NCI-H2081 treated with DMSO at 0.1 percent for 48 hours (cell line): ENCODE data around the gene STX1B.
"Not testable (repeated sequence)": the region's sequence is repeated elsewhere in the genome, so short reads cannot be mapped to it uniquely, and the experiment has no call there.

Source experiments
- DNase-seq: peaks from one replicate; lab custom pipeline; 2025; lab: John Stamatoyannopoulos, UW

STX1B gene

DNA sequence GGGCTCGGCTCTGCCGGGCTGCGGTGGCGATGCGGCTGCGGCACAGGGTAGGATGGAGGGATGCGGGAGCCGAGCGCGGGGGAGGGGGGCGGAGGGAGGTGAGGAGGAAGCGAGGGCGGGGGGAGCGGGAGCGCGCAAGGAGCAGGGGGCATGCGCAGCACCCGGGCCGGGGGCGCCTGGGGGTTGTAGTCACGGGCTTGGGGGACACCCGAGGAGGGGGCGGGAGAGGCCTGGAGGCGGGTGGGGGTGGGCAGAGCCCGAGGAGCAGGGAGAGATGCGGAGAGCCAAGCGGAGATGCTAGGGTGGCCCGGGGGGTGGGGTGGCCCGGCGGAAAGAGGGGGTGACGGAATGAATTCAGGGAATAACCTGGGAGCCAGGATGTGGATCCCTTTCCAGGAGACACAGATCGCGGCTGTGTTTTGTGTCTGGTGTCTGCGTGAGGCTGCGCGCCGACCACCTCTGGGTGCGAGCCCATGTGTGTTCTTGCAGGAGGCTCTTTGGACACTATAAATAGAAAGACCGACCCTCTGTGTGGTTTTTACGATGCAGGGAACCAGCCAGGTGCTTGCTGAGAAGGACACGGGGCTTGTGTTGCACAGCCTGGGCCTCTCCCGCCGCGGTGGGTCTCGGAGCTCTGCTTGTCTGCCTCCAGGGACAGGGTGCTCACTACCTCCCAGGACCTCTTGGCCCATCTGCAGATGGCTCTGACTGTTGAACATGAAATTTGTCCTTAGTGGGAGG is at the start of gene STX1B:
STX1B (minus strand) TSS at position 54 of the 741 bp plus-strand sequence. CDS start 242 bp downstream, outside the sequence.
- no peak for DNase-seq

DNA sequence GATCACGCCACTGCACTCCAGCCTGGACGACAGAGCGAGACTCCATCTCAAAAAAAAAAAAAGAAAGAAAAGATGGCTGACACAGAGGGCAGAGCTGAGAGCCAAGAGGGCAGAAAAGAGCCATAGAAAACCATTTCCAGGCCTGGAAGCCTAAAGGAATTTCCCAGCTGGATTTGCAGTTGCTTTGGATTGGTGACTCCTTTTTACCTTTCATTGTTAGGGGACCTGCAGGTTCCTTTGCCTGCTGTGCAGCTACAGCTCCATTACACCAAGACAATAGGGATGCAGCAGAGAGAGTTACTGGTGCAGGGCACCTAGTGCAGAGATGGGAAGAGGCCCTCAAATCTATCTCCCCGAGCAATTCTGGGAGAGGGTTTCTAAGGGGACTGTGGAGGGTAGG is 45.2 kb upstream of the STX1B start:
- no peak for DNase-seq

DNA sequence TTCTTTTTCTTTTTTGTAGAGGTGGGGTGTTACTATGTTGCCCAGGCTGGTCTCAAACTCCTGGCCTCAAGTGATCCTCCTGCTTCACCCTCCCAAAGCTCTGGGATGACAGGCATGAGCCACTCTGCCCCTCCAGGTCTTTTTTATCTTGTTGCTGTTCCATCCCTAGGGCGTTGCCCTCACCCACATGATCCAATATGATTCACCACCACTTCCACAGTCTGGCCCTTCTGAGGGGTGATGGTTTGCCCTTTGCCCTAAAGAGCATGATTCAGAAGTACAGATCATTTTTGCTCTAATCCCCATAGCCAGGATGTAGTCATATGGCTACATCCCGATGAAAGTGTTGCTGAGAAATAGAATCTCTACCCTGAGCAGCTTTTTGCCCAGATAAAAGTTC is 41.7 kb upstream of the STX1B start:
- no peak for DNase-seq

DNA sequence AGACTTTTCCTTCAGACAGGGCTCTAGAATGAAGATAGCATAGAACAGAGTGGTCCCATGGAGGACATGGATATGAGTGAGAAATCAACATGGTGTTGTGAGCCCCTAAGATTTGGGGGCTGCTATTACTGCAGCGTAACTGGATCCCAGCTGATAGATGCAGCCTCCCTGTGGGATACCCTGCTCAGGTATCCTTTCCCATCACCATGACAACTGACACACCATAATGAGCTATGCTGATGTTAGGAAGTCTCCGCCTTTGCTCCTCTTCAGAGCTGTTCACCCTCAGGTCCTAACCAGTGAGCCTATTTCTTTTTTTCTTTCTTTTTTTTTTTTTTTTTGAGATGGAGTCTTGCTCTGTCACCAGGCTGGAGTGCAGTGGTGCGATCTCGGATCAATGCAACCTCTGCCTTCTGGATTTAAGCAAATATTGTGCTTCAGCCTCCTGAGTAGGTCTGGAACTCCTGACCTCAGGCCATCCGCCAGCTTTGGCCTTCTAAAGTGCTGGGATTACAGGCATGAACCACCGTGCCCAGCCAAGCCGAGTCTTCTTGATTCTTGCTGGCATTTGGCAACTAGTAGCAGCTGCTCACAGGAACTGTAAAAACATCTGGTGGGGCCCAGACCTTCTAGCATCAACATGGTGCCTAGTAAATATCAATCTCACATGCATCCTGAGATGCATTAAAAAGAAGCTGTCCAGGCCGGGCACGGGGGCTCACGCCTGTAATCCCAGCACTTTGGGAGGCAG is 40.0 kb upstream of the STX1B start:
- DNase-seq, result no peak

DNA sequence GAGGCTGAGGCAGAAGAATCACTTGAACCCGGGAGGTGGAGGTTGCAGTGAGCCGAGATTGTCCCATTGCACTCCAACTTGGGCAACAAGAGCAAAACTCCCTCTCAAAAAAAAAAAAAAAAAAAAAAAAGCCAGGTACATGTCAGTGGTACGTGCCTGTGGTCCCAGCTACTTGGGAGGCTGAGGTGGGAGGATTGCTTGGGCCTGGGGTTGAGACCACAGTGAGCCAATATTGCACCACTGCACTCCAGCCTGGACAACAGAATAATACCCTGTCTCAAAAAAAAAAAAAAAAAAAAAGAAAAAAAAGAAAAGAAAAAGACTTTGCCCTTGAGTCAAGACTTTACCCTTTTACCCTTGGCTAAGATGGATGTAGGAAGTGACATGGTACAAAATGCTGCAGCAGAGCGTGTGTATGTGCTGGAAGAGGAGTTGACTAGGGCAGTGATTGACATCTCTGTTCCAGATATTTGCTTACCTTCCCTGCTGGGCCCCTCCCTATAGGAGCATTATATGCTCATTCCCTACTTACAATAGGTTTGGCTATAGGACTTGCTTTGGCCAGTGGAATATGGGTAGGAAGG is 33.6 kb upstream of the STX1B start:
- no peak for DNase-seq

DNA sequence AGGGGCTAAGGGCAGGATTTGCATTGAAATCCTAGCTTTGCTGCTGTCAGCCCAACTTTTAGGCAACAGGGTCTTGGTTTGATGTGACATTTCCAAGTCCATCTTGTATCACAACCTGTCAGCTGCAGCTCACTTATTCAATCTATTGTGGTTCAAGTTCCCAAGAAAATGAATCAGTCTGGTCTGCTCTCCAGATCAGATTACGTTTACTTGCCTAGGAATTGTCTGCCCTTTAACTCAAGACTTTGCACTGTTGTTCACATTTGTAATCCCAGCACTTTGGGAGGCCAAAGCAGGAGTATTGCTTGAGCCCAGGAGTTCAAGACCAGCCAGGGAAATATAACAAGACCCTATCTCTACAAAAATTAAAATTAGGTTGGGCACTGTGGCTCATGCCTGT is 32.9 kb upstream of the STX1B start:
- no peak for DNase-seq

DNA sequence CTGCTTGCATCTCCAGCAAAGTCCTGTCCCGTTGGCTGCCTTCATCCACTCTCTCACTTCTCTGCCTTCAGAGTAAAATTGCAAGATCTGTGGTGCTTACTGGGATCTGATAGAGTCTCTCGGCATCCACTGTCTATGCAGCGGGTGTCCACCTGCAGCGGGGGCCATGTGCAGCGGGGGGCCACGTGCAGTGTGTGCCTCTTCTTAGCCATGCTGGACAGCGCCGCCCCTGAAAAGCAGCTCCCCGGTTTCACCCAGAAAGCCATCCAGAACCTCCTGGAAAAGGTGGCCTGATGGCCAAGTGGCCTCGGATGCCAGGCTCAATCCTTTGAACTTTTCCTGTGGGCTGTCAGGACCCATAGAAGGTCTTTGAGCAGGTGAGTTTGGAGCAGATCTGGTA is 32.4 kb upstream of the STX1B start:
- DNase-seq, result no peak

DNA sequence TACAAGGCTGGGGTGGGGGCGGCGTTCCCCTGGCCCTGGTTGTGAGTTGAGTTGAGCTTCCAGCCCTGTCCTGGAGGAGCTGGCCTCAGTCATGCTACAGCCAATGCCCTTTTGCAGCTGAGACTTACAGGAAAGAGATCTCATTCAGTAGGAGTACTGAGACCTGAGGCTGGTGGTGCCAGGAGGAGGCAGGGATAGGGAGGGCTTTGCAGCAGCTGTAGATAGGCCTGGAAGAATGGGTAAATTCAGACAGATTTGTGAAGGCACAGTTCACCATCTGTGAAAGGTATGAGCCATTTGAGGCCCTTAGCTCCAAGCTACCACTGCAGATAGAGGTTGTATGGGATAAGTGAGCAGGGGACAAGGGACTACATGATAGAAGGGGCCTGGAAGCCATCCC is 28.6 kb upstream of the STX1B start:
- DNase-seq, result no peak

DNA sequence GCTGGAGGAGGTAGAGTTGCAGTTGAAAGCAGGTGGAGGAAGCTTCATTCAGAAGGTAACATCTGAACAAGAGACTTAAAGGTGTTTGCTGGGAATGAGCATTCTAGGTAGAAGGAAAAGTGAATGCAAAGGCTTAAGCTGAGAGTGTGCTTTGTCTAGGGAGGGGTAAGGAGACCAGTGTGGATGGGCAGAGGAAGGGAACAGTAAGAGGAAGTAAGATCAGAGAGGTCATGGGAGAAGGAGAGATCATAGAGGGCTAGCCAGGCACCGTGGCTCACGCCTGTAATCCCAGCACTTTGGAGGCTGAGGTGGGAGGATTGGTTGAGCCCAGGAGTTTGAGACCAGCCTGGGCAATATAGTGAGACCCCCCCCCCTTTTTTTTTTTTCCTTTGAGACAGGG is 26.3 kb upstream of the STX1B start:
- no peak for DNase-seq

DNA sequence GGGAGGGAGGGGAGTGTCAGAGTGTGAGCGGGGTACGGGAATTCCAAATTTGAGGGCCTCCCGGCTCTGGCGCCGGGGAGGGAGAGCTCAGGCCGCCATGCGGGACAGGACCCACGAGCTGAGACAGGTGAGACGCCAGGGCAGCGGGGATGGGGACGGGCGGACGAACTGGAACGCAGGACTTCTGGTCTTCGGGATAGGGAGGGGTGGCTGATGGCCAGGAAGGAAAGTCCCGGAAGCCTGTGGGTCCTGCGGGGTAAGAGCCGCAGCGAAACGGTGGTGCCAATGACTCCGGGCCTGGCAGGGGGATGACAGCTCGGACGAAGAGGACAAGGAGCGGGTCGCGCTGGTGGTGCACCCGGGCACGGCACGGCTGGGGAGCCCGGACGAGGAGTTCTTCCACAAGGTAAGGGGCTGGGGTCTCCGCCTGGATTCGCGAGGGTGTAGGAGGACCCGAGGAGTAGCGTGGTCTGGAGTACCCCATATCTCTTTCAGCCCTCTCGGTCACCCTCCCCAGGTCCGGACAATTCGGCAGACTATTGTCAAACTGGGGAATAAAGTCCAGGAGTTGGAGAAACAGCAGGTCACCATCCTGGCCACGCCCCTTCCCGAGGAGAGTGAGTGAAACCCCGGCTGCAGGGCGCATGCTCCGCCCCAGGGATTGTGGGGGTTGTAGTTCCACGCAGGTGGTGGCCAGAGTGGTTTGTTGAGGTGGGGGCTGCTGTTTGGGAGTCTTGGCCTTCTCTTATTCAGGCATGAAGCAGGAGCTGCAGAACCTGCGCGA is 23.5 kb upstream of the STX1B start:
- peak; percentile 0 for DNase-seq

DNA sequence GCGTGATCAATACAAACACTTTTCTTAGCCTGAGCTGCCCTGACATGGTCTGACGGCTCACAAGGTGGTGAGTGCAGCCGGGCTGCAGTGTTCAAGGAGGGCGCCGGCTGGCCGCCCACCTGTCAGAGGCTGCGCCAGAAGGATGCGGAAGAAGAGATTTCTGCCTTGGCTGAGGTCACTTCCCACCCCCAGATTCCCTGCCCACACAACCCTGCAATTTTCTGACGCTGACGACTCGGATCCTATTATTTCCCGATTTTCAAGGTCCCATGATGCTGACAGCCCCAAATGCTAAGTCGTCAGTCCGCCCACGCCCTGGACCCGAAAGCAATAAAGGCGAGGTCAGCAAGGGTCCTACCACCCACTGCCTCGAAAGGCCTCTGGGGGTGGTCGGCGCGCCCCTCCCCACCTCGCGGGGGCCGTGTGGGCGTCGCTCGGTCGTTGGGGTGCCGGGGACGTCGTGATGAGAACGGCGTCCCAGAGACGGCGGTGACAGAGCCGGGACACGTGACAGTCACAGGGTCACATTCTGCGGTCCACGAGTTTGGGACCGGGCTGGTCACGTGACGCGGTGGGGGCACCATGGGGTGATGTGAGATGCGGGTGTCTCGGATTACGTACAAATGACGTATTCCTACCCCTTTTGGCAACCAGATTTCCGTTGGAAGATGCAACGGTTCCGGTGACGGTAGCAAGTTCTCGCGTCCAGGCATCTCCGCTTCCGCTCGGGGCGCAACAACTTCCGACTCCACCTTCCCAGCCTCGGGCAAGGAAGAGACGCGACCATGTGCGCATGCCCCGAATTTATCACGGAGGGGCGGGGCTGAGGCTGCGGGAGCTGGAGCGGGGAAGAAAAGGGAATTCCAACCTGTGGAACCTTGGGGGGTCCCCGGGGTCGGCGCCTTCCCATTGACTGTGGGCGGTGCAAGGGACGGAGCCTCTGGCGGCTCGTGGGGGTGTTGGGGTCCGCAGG is 22.6 kb upstream of the STX1B start, which contains the start of gene STX4:
STX4 (plus strand) TSS at position 823 of the 973 bp plus-strand sequence. CDS start 248 bp downstream, outside the sequence.
- peak; percentile 34 for DNase-seq

DNA sequence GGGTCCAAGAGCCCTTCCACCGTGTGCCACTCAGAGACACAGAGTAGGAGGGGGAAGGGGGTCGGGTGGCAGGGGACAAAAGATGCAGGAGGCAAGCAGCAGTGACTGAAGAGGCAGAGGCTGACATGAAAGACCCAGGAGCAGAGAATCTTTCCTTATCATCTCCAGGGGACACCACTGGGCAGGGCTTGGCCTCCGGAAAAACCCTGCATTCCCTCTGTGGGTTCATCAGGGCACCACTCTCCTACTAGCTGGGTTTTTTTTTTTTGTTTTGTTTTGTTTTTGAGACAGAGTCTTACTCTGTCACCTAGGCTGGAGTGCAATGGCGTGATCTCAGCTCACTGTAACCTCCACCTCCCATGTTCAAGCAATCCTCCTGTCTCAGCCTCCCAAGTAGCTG is 20.8 kb upstream of the STX1B start:
- no peak for DNase-seq

DNA sequence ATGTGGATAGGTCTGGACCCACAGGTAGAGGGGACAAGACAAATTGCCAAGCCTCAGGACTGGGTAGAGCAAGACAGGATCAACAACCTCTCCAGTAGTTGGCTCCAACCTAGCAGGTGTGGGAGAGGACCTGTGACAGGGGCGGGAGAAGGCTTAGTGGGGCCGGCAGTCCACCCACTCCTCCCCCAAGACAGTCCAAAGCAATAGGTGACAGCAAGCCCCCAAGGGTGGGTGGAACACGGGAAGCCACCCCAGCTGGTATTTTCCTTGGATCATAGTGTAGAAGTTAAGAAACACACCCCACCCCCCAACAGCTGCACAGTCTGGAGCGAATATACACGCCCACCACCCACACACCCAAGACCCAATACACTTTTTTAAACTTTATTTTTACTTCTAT is 18.8 kb upstream of the STX1B start:
- no peak for DNase-seq

DNA sequence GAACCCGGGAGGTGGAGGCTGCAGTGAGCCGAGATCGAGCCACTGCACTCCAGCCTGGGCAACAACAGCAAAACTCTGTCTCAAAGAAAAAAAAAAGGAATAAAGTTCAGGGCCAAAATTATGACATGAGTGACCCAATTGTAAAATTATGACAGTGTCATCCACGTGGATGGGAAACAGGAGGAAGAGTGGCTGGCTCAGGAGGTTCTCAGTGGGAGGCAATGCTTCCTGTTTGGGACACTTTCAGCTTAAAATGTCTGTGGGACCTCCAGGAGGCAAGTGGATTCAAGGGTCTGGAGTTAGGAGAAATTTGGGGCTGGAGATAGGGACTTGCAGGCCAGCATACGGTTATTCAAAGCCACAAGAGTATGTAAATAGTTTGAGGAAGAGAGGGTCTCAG is 14.9 kb upstream of the STX1B start:
- no peak for DNase-seq

DNA sequence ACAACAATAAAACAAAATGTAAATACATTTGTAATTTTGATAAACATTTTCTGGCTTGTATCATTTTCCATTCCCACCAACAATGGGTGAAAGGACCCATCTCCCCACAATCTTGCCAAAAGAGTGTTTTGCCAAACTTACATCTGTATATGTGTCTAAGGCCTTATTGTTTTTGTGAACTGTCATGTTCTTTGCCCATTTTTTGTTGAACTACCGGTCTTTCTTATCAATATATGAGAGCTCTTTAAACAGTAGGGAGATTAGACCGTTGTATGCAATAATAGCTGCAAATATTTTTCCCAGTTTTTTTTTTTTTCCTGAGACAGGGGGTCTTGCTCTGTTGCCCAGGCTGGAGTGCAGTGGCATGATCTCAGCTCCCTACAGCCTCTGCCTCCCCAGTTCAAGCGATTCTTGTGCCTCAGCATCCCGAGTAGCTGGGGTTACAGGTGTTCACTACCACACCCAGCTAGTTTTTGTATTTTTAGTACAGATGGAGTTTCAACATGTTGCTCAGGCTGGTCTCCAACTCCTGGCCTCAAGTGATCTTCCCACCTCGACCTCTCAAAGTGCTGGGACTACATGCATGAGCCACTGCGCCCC is 13.3 kb upstream of the STX1B start:
- DNase-seq, result no peak

DNA sequence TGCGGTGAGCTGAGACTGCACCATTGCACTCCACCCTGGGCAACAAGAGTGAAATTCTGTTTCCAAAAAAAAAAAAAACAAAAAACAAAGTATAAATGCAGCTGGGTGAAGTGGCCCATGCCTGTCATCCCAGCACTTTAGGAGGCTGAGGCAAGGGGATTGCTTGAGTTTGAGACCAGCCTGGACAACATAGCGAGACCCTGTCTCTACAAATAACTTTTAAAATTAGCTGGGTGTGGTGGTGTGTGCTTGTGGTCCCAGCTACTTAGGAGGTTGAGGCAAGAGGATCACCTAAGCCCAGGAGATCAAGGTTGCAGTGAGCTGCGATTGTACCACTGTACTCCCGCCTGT is 12.8 kb upstream of the STX1B start:
- DNase-seq, result no peak

DNA sequence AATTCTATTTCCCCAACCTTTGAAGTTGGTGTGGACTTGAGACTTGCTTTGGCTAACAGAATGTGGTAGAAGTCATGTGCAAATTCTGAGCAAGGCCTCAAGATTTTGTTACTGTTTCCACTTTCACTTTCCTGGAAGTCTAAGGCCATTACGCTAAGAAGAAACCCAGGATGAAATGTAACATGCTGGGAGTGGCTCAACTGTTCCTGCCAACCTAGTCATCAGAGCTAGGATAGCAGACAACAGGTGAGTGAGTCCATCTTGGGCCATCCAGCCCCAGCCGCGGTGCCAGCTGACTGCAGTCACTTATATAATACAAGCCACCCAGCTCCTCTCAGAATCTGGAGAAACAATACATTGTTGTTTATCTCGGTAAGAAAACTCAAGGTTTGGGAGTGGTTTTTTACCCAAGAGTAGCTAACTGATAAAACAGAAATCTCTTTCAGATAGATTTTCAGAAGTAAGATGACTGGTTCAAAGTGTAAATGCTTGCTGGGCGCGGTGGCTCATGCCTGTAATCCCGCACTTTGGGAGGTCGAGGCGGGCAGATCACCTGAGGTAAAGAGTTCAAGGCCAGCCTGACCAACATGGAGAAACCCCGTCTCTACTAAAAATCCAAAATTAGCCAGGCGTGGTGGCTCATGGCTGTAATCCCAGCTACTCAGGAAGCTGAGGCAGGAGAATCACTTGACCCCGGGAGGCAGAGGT is 12.3 kb upstream of the STX1B start:
- DNase-seq, result no peak

DNA sequence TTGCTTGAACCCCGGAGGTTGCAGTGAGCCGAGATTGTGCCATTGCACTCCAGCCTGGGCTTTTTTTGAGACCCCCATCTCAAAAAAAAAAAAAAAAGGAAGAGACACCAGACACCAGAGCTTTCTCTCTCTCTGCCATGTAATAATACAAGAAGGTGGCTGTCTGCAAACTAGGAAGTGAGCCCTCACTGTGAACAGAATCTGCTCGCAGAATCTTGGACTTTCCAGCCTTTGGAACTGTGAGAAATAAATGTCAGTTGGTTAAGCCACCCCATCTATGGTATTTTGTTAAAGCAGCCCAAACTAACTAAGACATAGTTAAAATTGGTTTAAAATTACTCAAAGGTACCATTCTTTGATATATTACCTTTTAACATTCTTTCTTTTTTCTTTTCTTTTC is 10.1 kb upstream of the STX1B start:
- DNase-seq, result no peak

DNA sequence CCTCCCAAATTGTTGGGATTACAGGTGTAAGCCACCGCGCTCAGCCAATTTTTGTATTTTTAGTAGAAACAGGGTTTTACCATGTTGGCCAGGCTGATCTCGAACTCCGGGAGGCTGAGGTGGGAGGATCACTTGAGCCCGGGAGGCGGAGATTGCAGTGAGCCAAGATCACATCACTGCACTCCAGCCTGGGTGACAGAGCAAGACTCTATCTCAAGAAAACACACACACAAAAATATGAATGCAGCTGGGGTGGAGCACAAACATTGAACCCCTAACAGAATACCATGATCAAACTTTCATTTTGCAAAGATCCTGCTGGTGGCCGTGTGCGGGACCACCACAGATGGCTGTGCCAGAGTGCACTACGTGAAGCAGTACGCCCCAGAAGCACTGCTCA is 7.3 kb upstream of the STX1B start:
- not testable (repeated sequence) for DNase-seq

DNA sequence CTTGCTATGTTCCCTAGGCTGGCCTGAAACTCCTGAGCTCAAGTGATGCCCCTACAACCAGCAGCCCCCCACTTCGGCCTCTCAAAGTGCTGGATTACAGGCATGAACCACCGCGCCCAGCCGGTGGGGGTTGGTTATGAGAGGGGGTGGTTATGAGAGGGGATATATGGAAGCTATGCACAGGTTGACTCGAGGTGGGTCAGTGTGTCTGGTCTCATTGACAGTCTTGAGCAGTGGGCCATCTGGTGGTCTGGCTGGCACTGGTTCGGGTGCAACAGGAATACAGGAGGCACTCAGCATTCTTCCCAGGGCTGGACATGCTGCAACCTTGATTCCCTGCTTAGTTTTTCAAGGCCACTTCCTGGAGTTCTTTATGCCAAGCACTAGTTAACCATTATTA is 5.6 kb upstream of the STX1B start:
- no peak for DNase-seq
